ENCODE data around the gene RMRP. TPM values are rescaled to one million over a fixed set of nuclear protein-coding genes. Genes with fewer than 3 reads are reported as not detected.
"Not testable (repeated sequence)": the region's sequence is repeated elsewhere in the genome, so short reads cannot be mapped to it uniquely, and the experiment has no call there.

Gene RMRP
- total and polyA plus RNA-seq, 9 donors, result 126 to 27,726 (median 13,004) TPM; not detected in 1

- 54 to 61% (median 56%) methylated on average over 8 of the region's 8 CpGs for WGBS, 3 donors
- DNase-seq, result no peak
- Histone ChIP-seq H3K4me3 (no peak overlapping the region), H3K9me3 (no peaks in the 10 kb centered on the region), H3K27ac (no peak overlapping the region), H3K36me3 (no peaks in the 10 kb centered on the region), H3K27me3 (no peaks in the 10 kb centered on the region), H3K4me1 (ENCODE audit: insufficient read depth) (no peaks in the 10 kb centered on the region)
- intact Hi-C loops (cut with DNase I), result no loop called here
- TF ChIP-seq POLR2A (IDR thresholded peaks at IDR 0.05) (no peak), EP300 (IDR thresholded peaks at IDR 0.05) (no peak), CTCF (IDR thresholded peaks at IDR 0.05) (no peak)
Observed at GRCh38 chr9:35617548-35617947, 40.3 kb downstream of the RMRP start.

DNA sequence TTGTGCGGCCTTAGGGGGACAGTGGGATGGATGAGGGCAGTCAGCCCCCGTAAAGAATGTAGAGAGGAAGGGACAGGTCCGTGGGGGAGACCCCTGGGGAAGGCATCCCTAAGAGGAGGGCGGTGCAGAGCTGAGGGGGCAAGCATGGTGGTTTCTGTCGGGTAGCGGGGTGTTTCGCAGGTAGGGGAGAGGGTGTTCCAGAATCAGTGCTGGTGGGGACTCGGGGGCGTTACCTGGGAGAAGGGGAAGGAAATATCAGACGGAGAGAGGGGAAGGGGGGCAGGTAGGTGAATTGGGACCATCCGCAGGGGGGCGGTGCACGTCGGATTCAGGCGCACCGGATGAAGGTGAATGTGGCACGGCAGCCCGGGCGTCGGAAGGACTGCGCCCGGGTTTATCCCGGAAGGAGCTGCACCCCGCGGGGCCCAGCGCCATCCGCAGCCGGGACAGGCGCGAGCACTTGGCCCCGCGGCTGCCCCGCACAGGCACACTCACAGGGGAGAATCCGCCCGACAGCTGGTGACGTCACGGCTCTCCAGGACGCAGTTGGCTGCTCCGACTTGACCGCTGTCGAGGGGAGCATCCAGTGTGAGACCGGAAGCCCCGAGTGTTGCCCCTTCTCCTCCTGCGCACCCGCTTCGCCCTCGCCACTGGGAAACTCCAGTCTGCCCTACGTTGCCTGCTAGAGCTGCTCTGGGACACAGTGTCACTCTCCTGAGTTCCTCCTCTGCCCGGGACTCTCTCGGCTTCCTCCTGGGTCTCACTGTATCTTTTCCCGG is 40.9 kb downstream of the RMRP start:
- DNase-seq, result peak; percentile 59 to 75 (median 68)

DNA sequence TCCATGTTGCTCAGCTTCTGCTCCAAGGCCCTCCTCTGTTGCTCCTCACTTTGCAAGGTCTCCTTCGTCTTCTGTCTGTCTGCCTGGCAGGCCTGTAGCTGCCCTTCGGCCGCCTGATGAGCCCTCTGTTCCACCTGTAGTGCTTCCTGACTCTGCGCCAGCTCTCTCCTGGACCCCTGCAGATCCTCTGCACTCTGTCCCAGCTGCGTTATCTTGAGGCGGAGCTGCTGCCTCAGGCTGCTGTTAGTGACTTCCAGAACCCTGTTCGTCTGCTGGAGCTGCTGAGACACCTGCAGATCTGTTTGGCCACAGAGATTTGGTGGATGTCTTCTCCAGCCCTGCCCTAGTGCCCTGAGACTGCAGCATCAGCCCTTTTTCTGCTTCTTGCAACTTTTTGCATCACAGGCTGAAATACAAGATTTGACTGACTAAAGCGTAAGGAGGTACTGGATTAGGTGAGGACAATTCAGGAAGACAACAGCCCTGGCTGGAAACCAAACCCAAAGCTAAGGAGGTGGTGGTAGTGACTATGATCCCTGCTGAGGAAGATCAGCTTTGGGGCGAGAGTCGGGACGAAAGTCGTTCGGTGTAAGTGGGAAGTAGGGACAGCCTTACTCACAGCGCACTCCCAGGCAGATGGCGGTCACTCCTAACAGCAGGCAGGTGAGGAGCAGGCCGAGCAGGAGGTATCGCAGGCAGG is 41.7 kb downstream of the RMRP start:
- H3K27ac ChIP-seq, result no peak overlapping the region
- no peaks in the 10 kb centered on the region for H3K4me1 ChIP-seq (ENCODE audit: insufficient read depth)
- whole genome bisulfite sequencing, 3 donors, result 68 to 75% (median 68%) methylated on average over 17 of the region's 17 CpGs
- TF ChIP-seq CTCF (IDR thresholded peaks at IDR 0.05) (no peak), EP300 (IDR thresholded peaks at IDR 0.05) (no peak), POLR2A (IDR thresholded peaks at IDR 0.05) (no peak)
- no peaks in the 10 kb centered on the region for H3K36me3 ChIP-seq
- no peaks in the 10 kb centered on the region for H3K9me3 ChIP-seq
- H3K27me3 ChIP-seq, result no peaks in the 10 kb centered on the region
- no peak for DNase-seq
- no peak overlapping the region for H3K4me3 ChIP-seq
- intact Hi-C loops (cut with DNase I), result no loop called here

More for the DNA sequence above, 40.9 kb downstream of the RMRP start:
- Histone ChIP-seq H3K4me1 (ENCODE audit: insufficient read depth) (no peaks in the 10 kb centered on the region), H3K4me3 (peak overlapping the region; percentile 29), H3K9me3 (no peaks in the 10 kb centered on the region), H3K27me3 (no peaks in the 10 kb centered on the region), H3K36me3 (no peaks in the 10 kb centered on the region), H3K27ac (no peak overlapping the region)
- intact Hi-C loops (cut with DNase I), result no loop called here
- no peak for TF ChIP-seq POLR2A (IDR thresholded peaks at IDR 0.05)
- 7 to 8% (median 7%) methylated on average over 51 of the region's 51 CpGs for WGBS, 3 donors

- no peak for TF ChIP-seq POLR2A (IDR thresholded peaks at IDR 0.05)
- TF ChIP-seq EP300 (IDR thresholded peaks at IDR 0.05), result no peak
Observed at GRCh38 chr9:35612843-35613242, 45.0 kb downstream of the RMRP start.

GRCh38 chr9:35612066-35612465 is 45.8 kb downstream of the RMRP start:
- H3K27ac ChIP-seq; intact Hi-C loops (cut with DNase I); H3K4me3 ChIP-seq; H3K36me3 ChIP-seq; H3K27me3 ChIP-seq; H3K9me3 ChIP-seq; DNase-seq; H3K4me1 ChIP-seq (ENCODE audit: insufficient read depth): not testable (repeated sequence)
- 90 to 95% (median 94%) methylated on average over 4 of the region's 4 CpGs for WGBS, 3 donors

More at GRCh38 chr9:35612843-35613242, 45.0 kb downstream of the RMRP start:
- no peaks in the 10 kb centered on the region for H3K4me1 ChIP-seq (ENCODE audit: insufficient read depth)
- no peaks in the 10 kb centered on the region for H3K36me3 ChIP-seq
- 63 to 91% (median 83%) methylated on average over 2 of the region's 2 CpGs for WGBS, 3 donors
- no peak overlapping the region for H3K27ac ChIP-seq
- H3K27me3 ChIP-seq, result no peaks in the 10 kb centered on the region
- H3K4me3 ChIP-seq, result no peak overlapping the region
- DNase-seq, result no peak
- intact Hi-C loops (cut with DNase I), result no loop called here
- H3K9me3 ChIP-seq, result no peaks in the 10 kb centered on the region
